HepG2 (cell line): Measurements from ENCODE around the gene ADAMTS16. TPM values are rescaled to one million over a fixed set of nuclear protein-coding genes. Genes with fewer than 3 reads are reported as not detected.

ENCODE experiments used
- ATAC-seq: fragments of 200-7000 bp; cut with Tn5 transposase; 3 replicates; pipeline ENCODE4 v1.9.1; 2020; ENCODE audit warnings: mild to moderate bottlenecking, moderate library complexity
- BruUV-seq: library from RNA; stranded (reverse); fragments of 400-500 nt; replicated peaks from 2 replicates; lab custom pipeline; 2021; lab: Mats Ljungman, UMichigan
- CTCF ChIA-PET: fragments of 300-600 bp; formaldehyde crosslinking; extraction: SDS; loops from one replicate; lab custom pipeline; 2021; ENCODE audit warnings: low total read pairs, inconsistent platforms, low intra/inter-chr PET ratio; lab: Yijun Ruan, JAX
- POLR2A ChIA-PET: fragments of 350-600 bp; sonication (Branson Sonifier 250); formaldehyde crosslinking; loops from one replicate; lab custom pipeline; 2020; ENCODE audit warnings: antibody characterized with exemption, inconsistent platforms; lab: Yijun Ruan, JAX
- DNase-seq: peaks from one replicate; pipeline ENCODE4 v3.0.0-alpha.2; 2015; ENCODE audit warnings: low spot score
- FAIRE-seq: peaks from 3 replicates; lab custom pipeline; 2011; peaks lifted over from hg19 to GRCh38; lab: Jason Lieb, UNC
- H2AFZ ChIP-seq: one replicate; pipeline ENCODE4 v1.6.1; 2011; ENCODE audit warnings: low read length, inconsistent platforms
- H3K27ac ChIP-seq: fragments of 300-600 bp; 3 replicates; pipeline ENCODE4 v1.8.0; 2011; ENCODE audit warnings: mixed run types, mild to moderate bottlenecking, mixed read lengths, low read length, inconsistent platforms; ENCODE audit not compliant: insufficient read depth; ENCODE audit errors: extremely low read length
- H3K27me3 ChIP-seq, 2 experiments: fragments of 200-600 bp in 1 of 2; 2 replicates in 1 of 2; 3 replicates in 1 of 2; pipeline versions ENCODE4 v1.6.0 to v1.8.0; 2011; ENCODE audit warnings: low read length in 2 of 2, mild to moderate bottlenecking in 2 of 2, moderate library complexity in 2 of 2, inconsistent platforms in 1 of 2; ENCODE audit not compliant: insufficient read depth in 2 of 2, control insufficient read depth in 1 of 2
- H3K36me3 ChIP-seq, 2 experiments: fragments of 200-600 bp in 1 of 2; replicated peaks in 1 of 2; 2 replicates in 1 of 2; 3 replicates in 1 of 2; pipeline versions ENCODE4 v1.5.1 to v1.8.0; 2011; ENCODE audit warnings: low read length in 2 of 2, inconsistent platforms in 1 of 2; ENCODE audit not compliant: insufficient read depth in 2 of 2, control insufficient read depth in 1 of 2
- H3K4me1 ChIP-seq: 2 replicates; pipeline ENCODE4 v1.5.1; 2012; ENCODE audit warnings: low read length, inconsistent platforms; ENCODE audit not compliant: insufficient read depth
- H3K4me2 ChIP-seq: 2 replicates; pipeline ENCODE4 v1.6.0; 2011; ENCODE audit warnings: low read depth, low read length, inconsistent platforms
- H3K4me3 ChIP-seq, 3 experiments: fragments of 200-600 bp in 1 of 3; sonication (generic), shearing (Covaris generic) in 1 of 3; replicated peaks in 1 of 3; 2 replicates each; pipeline ENCODE4 v1.5.1; 2011 to 2016; ENCODE audit warnings: low read length in 3 of 3, inconsistent platforms in 2 of 3, low read depth in 2 of 3, mild to moderate bottlenecking in 2 of 3, control low read depth in 1 of 3, mixed read lengths in 1 of 3; ENCODE audit not compliant: insufficient read depth in 1 of 3
- H3K79me2 ChIP-seq: one replicate; pipeline ENCODE4 v1.6.1; 2011; ENCODE audit warnings: low read length, inconsistent platforms; ENCODE audit not compliant: insufficient read depth
- H3K9ac ChIP-seq: 2 replicates; pipeline ENCODE4 v1.6.0; 2011; ENCODE audit warnings: mild to moderate bottlenecking, low read depth, low read length, inconsistent platforms; ENCODE audit not compliant: insufficient read depth
- H3K9me3 ChIP-seq: 2 replicates; pipeline ENCODE4 v1.5.1; 2012; ENCODE audit warnings: mild to moderate bottlenecking, low read length
- H4K20me1 ChIP-seq: 2 replicates; pipeline ENCODE4 v1.6.0; 2011; ENCODE audit warnings: inconsistent platforms, mild to moderate bottlenecking, low read length, moderate library complexity; ENCODE audit not compliant: insufficient read depth
- AHR ChIP-seq: IDR thresholded peaks from 2 replicates; pipeline ENCODE4 v1.6.1; 2018; ENCODE audit warnings: missing genetic modification reagents, missing compliant biosample characterization
- ASH2L ChIP-seq: fragments of 300-600, 200-600 bp; sonication (generic); IDR thresholded peaks from 2 replicates; pipeline ENCODE4 v1.7.0; 2017; ENCODE audit warnings: low read depth, mild to moderate bottlenecking, moderate library complexity, mixed read lengths, low read length; ENCODE audit not compliant: insufficient read length
- ELF3 ChIP-seq: IDR thresholded peaks from 2 replicates; pipeline ENCODE4 v1.6.1; 2016; ENCODE audit warnings: missing genetic modification reagents, missing compliant biosample characterization
- HDAC2 ChIP-seq: sonication (generic); formaldehyde crosslinking; IDR thresholded peaks from 2 replicates; pipeline ENCODE4 v1.4.0; 2020; ENCODE audit warnings: missing genetic modification reagents
- HES4 ChIP-seq: sonication (generic); formaldehyde crosslinking; IDR thresholded peaks from 2 replicates; pipeline ENCODE4 v1.9.0; 2021; ENCODE audit warnings: mild to moderate bottlenecking, missing genetic modification reagents, borderline replicate concordance
- KDM5B ChIP-seq: sonication (generic); formaldehyde crosslinking; IDR thresholded peaks from 2 replicates; pipeline ENCODE4 v1.4.0; 2020; ENCODE audit warnings: missing genetic modification reagents, mild to moderate bottlenecking, borderline replicate concordance
- KLF12 ChIP-seq: sonication (generic); formaldehyde crosslinking; IDR thresholded peaks from 2 replicates; pipeline ENCODE4 v1.4.0; 2020; ENCODE audit warnings: missing genetic modification reagents, borderline replicate concordance
- NONO ChIP-seq, 2 experiments: fragments of 450-650 bp in 1 of 2; sonication (generic) in 1 of 2; formaldehyde crosslinking in 1 of 2; IDR thresholded peaks in 1 of 2; conservative IDR thresholded peaks in 1 of 2; 2 replicates each; pipeline versions ENCODE4 v1.6.1 to v1.8.0; 2017 to 2022; ENCODE audit warnings: mild to moderate bottlenecking in 1 of 2, missing genetic modification reagents in 1 of 2, moderate library complexity in 1 of 2
- ZNF230 ChIP-seq: sonication (generic); formaldehyde crosslinking; IDR thresholded peaks from 2 replicates; pipeline ENCODE4 v1.4.0; 2020; ENCODE audit warnings: mild to moderate bottlenecking, missing genetic modification reagents
- ZNF335 ChIP-seq: sonication (generic); formaldehyde crosslinking; IDR thresholded peaks from 2 replicates; pipeline ENCODE4 v1.4.0; 2020; ENCODE audit warnings: missing genetic modification reagents
- ZNF644 ChIP-seq: IDR thresholded peaks from 2 replicates; pipeline ENCODE4 v1.6.1; 2016; ENCODE audit warnings: low read depth
- WGBS: methylation state at CpG from one replicate; pipeline ENCODE4 v1.1.6; 2017; ENCODE audit warnings: low lambda C conversion rate; 5-methylcytosine and 5-hydroxymethylcytosine counted together
- in situ Hi-C: cut with HindIII; loops from 2 replicates; pipeline ENCODE4 v1.10.0; 2017; ENCODE audit warnings: low pct_unique_long_range_greater_than_20kb; ENCODE audit not compliant: extremely low pct_ligation_motif_present
- intact Hi-C: fragments of 100-400 bp; cut with micrococcal nuclease; formaldehyde crosslinking; loops from one replicate; pipeline ENCODE4 v1.10.0; 2022; ENCODE audit not compliant: unreplicated experiment
- polyA plus RNA-seq, 8 experiments: library from polyadenylated mRNA; depleted of rRNA in 3 of 8; stranded (reverse) in 7 of 8; unstranded in 1 of 8; fragments of >200 nt; fragmentation: Illumina TruSeq in 4 of 8; extraction: Trizol in 4 of 8; gene quantifications; 2 replicates each; pipeline versions ENCODE4 v1.2.1 to v1.2.3, GENCODE V29; 2011 to 2016; ENCODE audit warnings: low read depth in 4 of 8, missing spikeins in 1 of 8, mixed read lengths in 1 of 8; ENCODE audit not compliant: insufficient read depth in 1 of 8
- total RNA-seq, 5 experiments: library from RNA; depleted of rRNA; stranded (reverse); fragments of >200 nt; fragmentation: Illumina TruSeq; extraction: Trizol; gene quantifications; 2 replicates each; pipeline ENCODE4 v1.2.3, GENCODE V29; 2016; ENCODE audit warnings: low read depth in 1 of 5
- TF ChIP-seq, protein P1 (sequence below): sonication (generic); formaldehyde crosslinking; IDR thresholded peaks from 2 replicates; pipeline ENCODE4 v1.4.0; 2020; ENCODE audit warnings: missing genetic modification reagents; ENCODE audit errors: not compliant biosample characterization
- TF ChIP-seq, protein P2 (sequence below): sonication (generic); formaldehyde crosslinking; IDR thresholded peaks from 2 replicates; pipeline ENCODE4 v1.4.0; 2020; ENCODE audit warnings: missing genetic modification reagents, borderline replicate concordance
- TF ChIP-seq, protein P3 (sequence below): sonication (generic); formaldehyde crosslinking; conservative IDR thresholded peaks from 2 replicates; pipeline ENCODE4 v1.4.0; 2020; ENCODE audit warnings: missing genetic modification reagents
- TF ChIP-seq, protein P4 (sequence below): sonication (generic); formaldehyde crosslinking; IDR thresholded peaks from 2 replicates; pipeline ENCODE4 v1.5.0; 2020; ENCODE audit warnings: missing genetic modification reagents
- TF ChIP-seq, protein P5 (sequence below): sonication (generic); formaldehyde crosslinking; IDR thresholded peaks from 2 replicates; pipeline ENCODE4 v1.4.0; 2020; ENCODE audit warnings: missing genetic modification reagents, borderline replicate concordance

Gene ADAMTS16
- total and polyA plus RNA-seq, 2 of the 13 experiments (the other 11 are each of a cell fraction or from before 2014, with no cell fraction given), result 0.02 to 0.03 TPM

DNA sequence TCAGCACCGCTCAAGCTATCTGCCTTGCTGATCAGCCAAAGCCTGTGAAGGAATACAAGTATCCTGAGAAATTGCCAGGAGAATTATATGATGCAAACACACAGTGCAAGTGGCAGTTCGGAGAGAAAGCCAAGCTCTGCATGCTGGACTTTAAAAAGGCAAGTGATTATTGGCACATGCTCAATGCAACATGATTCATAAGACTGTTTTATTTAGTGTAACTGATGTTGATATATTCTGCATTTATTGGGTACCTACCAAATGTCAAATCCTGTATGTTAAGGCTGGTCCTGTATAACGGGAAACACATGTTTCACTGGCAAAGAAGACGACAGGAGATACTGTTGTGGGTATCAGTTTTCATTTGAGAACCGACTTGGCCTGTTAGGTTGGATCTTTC lies 69.0 kb downstream of the ADAMTS16 start:
- POLR2A ChIA-PET, result no interaction called here
- CTCF ChIA-PET, result no interaction called here
- no peaks in the 10 kb centered on the region for H3K79me2 ChIP-seq
- no peaks in the 10 kb centered on the region for H3K9me3 ChIP-seq
- FAIRE-seq (no peak), DNase-seq (no peak), ATAC-seq (no peak)
- no peak overlapping the region for H3K4me2 ChIP-seq
- no TSS peak for BruUV-seq
- H3K27me3 ChIP-seq, result no peaks in the 10 kb centered on the region
- no peaks in the 10 kb centered on the region for H4K20me1 ChIP-seq
- H3K4me1 ChIP-seq, result no peaks in the 10 kb centered on the region
- 23% methylated on average over 5 of the region's 5 CpGs for WGBS
- no peaks in the 10 kb centered on the region for H3K36me3 ChIP-seq
- intact Hi-C loops, result no loop called here
- in situ Hi-C loops, result no loop called here
- no peak overlapping the region for H3K27ac ChIP-seq
- no peak overlapping the region for H3K4me3 ChIP-seq
- H3K9ac ChIP-seq, result no peak overlapping the region
- H2AFZ ChIP-seq, result no peak overlapping the region
- TF ChIP-seq ZNF230 (CRISPR knock-in tag) (no peak), ELF3 (CRISPR knock-in tag) (no peak), ZNF335 (CRISPR knock-in tag) (no peak), AHR (CRISPR knock-in tag) (no peak), HES4 (CRISPR knock-in tag) (no peak), KLF12 (CRISPR knock-in tag) (no peak), NONO (IDR thresholded peaks at IDR 0.05) (no peak), NONO (CRISPR knock-in tag; conservative IDR thresholded peaks at IDR 0.05) (no peak), KDM5B (CRISPR knock-in tag) (no peak), HDAC2 (CRISPR knock-in tag) (no peak), ZNF644 (CRISPR knock-in tag) (no peak), ASH2L (no peak)
- TF ChIP-seq, protein P1, sequence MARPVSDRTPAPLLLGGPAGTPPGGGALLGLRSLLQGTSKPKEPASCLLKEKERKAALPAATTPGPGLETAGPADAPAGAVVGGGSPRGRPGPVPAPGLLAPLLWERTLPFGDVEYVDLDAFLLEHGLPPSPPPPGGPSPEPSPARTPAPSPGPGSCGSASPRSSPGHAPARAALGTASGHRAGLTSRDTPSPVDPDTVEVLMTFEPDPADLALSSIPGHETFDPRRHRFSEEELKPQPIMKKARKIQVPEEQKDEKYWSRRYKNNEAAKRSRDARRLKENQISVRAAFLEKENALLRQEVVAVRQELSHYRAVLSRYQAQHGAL (CRISPR knock-in tag), result no peak
- TF ChIP-seq, protein P2, sequence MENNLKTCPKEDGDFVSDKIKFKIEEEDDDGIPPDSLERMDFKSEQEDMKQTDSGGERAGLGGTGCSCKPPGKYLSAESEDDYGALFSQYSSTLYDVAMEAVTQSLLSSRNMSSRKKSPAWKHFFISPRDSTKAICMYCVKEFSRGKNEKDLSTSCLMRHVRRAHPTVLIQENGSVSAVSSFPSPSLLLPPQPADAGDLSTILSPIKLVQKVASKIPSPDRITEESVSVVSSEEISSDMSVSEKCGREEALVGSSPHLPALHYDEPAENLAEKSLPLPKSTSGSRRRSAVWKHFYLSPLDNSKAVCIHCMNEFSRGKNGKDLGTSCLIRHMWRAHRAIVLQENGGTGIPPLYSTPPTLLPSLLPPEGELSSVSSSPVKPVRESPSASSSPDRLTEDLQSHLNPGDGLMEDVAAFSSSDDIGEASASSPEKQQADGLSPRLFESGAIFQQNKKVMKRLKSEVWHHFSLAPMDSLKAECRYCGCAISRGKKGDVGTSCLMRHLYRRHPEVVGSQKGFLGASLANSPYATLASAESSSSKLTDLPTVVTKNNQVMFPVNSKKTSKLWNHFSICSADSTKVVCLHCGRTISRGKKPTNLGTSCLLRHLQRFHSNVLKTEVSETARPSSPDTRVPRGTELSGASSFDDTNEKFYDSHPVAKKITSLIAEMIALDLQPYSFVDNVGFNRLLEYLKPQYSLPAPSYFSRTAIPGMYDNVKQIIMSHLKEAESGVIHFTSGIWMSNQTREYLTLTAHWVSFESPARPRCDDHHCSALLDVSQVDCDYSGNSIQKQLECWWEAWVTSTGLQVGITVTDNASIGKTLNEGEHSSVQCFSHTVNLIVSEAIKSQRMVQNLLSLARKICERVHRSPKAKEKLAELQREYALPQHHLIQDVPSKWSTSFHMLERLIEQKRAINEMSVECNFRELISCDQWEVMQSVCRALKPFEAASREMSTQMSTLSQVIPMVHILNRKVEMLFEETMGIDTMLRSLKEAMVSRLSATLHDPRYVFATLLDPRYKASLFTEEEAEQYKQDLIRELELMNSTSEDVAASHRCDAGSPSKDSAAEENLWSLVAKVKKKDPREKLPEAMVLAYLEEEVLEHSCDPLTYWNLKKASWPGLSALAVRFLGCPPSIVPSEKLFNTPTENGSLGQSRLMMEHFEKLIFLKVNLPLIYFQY (CRISPR knock-in tag), result no peak
- TF ChIP-seq, protein P3, sequence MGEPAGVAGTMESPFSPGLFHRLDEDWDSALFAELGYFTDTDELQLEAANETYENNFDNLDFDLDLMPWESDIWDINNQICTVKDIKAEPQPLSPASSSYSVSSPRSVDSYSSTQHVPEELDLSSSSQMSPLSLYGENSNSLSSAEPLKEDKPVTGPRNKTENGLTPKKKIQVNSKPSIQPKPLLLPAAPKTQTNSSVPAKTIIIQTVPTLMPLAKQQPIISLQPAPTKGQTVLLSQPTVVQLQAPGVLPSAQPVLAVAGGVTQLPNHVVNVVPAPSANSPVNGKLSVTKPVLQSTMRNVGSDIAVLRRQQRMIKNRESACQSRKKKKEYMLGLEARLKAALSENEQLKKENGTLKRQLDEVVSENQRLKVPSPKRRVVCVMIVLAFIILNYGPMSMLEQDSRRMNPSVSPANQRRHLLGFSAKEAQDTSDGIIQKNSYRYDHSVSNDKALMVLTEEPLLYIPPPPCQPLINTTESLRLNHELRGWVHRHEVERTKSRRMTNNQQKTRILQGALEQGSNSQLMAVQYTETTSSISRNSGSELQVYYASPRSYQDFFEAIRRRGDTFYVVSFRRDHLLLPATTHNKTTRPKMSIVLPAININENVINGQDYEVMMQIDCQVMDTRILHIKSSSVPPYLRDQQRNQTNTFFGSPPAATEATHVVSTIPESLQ (CRISPR knock-in tag), result no peak
- TF ChIP-seq, protein P4, sequence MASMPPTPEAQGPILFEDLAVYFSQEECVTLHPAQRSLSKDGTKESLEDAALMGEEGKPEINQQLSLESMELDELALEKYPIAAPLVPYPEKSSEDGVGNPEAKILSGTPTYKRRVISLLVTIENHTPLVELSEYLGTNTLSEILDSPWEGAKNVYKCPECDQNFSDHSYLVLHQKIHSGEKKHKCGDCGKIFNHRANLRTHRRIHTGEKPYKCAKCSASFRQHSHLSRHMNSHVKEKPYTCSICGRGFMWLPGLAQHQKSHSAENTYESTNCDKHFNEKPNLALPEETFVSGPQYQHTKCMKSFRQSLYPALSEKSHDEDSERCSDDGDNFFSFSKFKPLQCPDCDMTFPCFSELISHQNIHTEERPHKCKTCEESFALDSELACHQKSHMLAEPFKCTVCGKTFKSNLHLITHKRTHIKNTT (CRISPR knock-in tag), result no peak
- TF ChIP-seq, protein P5, sequence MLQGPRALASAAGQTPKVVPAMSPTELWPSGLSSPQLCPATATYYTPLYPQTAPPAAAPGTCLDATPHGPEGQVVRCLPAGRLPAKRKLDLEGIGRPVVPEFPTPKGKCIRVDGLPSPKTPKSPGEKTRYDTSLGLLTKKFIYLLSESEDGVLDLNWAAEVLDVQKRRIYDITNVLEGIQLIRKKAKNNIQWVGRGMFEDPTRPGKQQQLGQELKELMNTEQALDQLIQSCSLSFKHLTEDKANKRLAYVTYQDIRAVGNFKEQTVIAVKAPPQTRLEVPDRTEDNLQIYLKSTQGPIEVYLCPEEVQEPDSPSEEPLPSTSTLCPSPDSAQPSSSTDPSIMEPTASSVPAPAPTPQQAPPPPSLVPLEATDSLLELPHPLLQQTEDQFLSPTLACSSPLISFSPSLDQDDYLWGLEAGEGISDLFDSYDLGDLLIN, result no peak
